OCI-LY1 (cell line): Measurements from ENCODE around the gene MGST2.
"Not testable (repeated sequence)": the region's sequence is repeated elsewhere in the genome, so short reads cannot be mapped to it uniquely, and the experiment has no call there.

Source experiments
- H2AFZ ChIP-seq: fragments of 200-600 bp; sonication (generic), shearing (Covaris generic); 2 replicates; pipeline ENCODE4 v1.6.0; 2014; ENCODE audit warnings: antibody characterized with exemption, mild to moderate bottlenecking, low read length
- H3F3A ChIP-seq: fragments of 200-600 bp; sonication (generic), shearing (Covaris generic); 2 replicates; pipeline ENCODE4 v1.6.0; 2014; ENCODE audit warnings: mild to moderate bottlenecking, antibody characterized with exemption, low read length, moderate library complexity; ENCODE audit not compliant: insufficient read depth
- H3K27ac ChIP-seq: fragments of 200-600 bp; sonication (generic); 2 replicates; pipeline ENCODE4 v1.5.1; 2014; ENCODE audit warnings: low read length, mixed run types, mild to moderate bottlenecking, low read depth; ENCODE audit not compliant: poor library complexity, severe bottlenecking
- H3K27me3 ChIP-seq: fragments of 200-600 bp; sonication (generic); 2 replicates; pipeline ENCODE4 v1.6.0; 2014; ENCODE audit warnings: antibody characterized with exemption, mild to moderate bottlenecking, low read length, moderate library complexity; ENCODE audit not compliant: insufficient read depth
- H3K36me3 ChIP-seq: fragments of 200-600 bp; sonication (generic); 2 replicates; pipeline ENCODE4 v1.6.1; 2014; ENCODE audit warnings: mild to moderate bottlenecking, antibody characterized with exemption, low read length, moderate library complexity, mixed read lengths; ENCODE audit not compliant: insufficient read depth
- H3K4me1 ChIP-seq: fragments of 200-600 bp; sonication (generic); 2 replicates; pipeline ENCODE4 v1.5.1; 2014; ENCODE audit warnings: mild to moderate bottlenecking, low read length, moderate library complexity; ENCODE audit not compliant: insufficient read depth, severe bottlenecking
- H3K4me2 ChIP-seq: fragments of 200-600 bp; sonication (generic), shearing (Covaris generic); 2 replicates; pipeline ENCODE4 v1.6.1; 2014; ENCODE audit warnings: low read length
- H3K4me3 ChIP-seq: fragments of 200-600 bp; sonication (generic); 2 replicates; pipeline ENCODE4 v1.5.1; 2014; ENCODE audit warnings: low read length, low read depth, mild to moderate bottlenecking, mixed read lengths; ENCODE audit not compliant: poor library complexity, severe bottlenecking
- H3K79me2 ChIP-seq: fragments of 200-600 bp; shearing (Covaris generic); 2 replicates; pipeline ENCODE4 v1.6.1; 2016; ENCODE audit warnings: mixed run types, low read length, mixed read lengths; ENCODE audit not compliant: insufficient read depth
- H3K9ac ChIP-seq: fragments of 200-600 bp; sonication (generic), shearing (Covaris generic); 2 replicates; pipeline ENCODE4 v1.6.1; 2014; ENCODE audit warnings: mild to moderate bottlenecking, low read length, mixed read lengths
- H3K9me2 ChIP-seq: fragments of 200-600 bp; sonication (generic), shearing (Covaris generic); 2 replicates; pipeline ENCODE4 v1.6.1; 2014; ENCODE audit warnings: low read depth, mild to moderate bottlenecking, low read length, mixed read lengths
- H3K9me3 ChIP-seq: fragments of 200-600 bp; shearing (Covaris generic); 2 replicates; pipeline ENCODE4 v1.6.1; 2014; ENCODE audit warnings: low read length, mixed read lengths
- H4K20me1 ChIP-seq: fragments of 200-600 bp; sonication (generic), shearing (Covaris generic); 2 replicates; pipeline ENCODE4 v1.6.0; 2016; ENCODE audit warnings: mild to moderate bottlenecking, low read length; ENCODE audit not compliant: insufficient read depth
- EZH2 ChIP-seq: fragments of 200-600 bp; sonication (generic), shearing (Covaris generic); IDR thresholded peaks from 2 replicates; pipeline ENCODE4 v1.8.0; 2017; ENCODE audit warnings: borderline replicate concordance, mixed run types, mild to moderate bottlenecking, antibody characterized with exemption, low read length, moderate library complexity, mixed read lengths
- TF ChIP-seq, protein P1 (sequence below): fragments of 200-600 bp; sonication (generic), shearing (Covaris generic); IDR thresholded peaks from 2 replicates; pipeline ENCODE4 v1.5.1; 2017; ENCODE audit warnings: mild to moderate bottlenecking, antibody characterized with exemption, low read length, moderate library complexity, mixed read lengths

Gene MGST2

DNA sequence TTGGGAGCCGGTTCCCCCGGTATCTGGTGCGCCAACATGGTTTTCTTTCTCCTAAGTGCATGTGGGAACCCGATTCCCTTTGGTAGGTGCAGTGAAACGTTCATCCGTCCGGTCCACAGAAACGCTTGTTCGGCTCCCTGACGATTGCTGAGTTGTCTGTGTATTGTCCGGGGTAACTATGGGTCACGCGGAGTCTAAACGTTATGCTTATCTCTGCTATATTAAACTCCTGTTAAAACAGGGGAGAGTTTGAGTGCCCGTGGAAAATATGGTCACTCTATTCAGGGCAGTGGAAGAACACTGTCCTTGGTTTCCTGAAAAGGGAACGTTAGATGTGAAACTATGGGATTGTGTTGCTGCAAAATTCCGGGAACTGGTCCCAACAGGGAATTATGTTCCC lies 32.4 kb upstream of the MGST2 start:
- no peak overlapping the region for H3K4me2 ChIP-seq
- peaks cover 3% of the 10 kb centered on the region for H3K4me1 ChIP-seq
- H4K20me1 ChIP-seq: no peaks in the 10 kb centered on the region
- H3K27ac ChIP-seq: no peak overlapping the region
- H2AFZ ChIP-seq: no peak overlapping the region
- no peak overlapping the region for H3K9ac ChIP-seq
- TF ChIP-seq, protein P1, sequence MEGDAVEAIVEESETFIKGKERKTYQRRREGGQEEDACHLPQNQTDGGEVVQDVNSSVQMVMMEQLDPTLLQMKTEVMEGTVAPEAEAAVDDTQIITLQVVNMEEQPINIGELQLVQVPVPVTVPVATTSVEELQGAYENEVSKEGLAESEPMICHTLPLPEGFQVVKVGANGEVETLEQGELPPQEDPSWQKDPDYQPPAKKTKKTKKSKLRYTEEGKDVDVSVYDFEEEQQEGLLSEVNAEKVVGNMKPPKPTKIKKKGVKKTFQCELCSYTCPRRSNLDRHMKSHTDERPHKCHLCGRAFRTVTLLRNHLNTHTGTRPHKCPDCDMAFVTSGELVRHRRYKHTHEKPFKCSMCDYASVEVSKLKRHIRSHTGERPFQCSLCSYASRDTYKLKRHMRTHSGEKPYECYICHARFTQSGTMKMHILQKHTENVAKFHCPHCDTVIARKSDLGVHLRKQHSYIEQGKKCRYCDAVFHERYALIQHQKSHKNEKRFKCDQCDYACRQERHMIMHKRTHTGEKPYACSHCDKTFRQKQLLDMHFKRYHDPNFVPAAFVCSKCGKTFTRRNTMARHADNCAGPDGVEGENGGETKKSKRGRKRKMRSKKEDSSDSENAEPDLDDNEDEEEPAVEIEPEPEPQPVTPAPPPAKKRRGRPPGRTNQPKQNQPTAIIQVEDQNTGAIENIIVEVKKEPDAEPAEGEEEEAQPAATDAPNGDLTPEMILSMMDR: no peak
- no peak for TF ChIP-seq EZH2
- no peaks in the 10 kb centered on the region for H3K79me2 ChIP-seq
- H3K27me3 ChIP-seq: no peaks in the 10 kb centered on the region
- H3K36me3 ChIP-seq: no peaks in the 10 kb centered on the region
- H3K9me2 ChIP-seq: no peaks in the 10 kb centered on the region
- no peaks in the 10 kb centered on the region for H3K9me3 ChIP-seq
- H3K4me3 ChIP-seq: no peak overlapping the region
- H3F3A ChIP-seq: no peaks in the 10 kb centered on the region

DNA sequence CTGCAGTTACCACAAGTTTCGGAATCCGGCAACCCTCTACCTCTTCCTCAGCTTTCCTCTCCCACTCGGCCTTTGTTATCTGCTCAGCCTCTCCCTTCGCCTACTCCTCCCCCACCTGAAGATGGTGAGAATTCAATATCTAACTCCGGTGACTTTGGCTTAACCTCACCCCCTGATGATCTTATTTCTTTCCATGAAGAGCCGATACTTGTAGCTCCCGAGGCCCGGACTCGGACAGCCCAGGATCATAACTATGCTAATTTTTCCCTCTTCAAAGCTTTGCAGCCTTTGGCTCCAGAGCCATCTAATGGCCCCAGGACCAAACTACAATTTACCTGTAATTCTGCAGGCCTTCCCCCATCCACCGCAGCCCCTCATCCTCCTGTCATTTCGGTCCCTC lies 32.0 kb upstream of the MGST2 start:
- H3K4me2 ChIP-seq: no peak overlapping the region
- no peak overlapping the region for H2AFZ ChIP-seq
- H3K9me2 ChIP-seq: no peaks in the 10 kb centered on the region
- H4K20me1 ChIP-seq: no peaks in the 10 kb centered on the region
- H3K4me3 ChIP-seq: no peak overlapping the region
- H3K4me1 ChIP-seq: peaks cover 3% of the 10 kb centered on the region
- H3K27ac ChIP-seq: no peak overlapping the region
- peaks cover 2% of the 10 kb centered on the region; the same call in 1 of the 2 replicates for H3K27me3 ChIP-seq
- H3K9ac ChIP-seq: no peak overlapping the region
- H3K36me3 ChIP-seq: no peaks in the 10 kb centered on the region
- TF ChIP-seq, protein P1: peak; percentile 38; the same call in 1 of the 2 replicates
- TF ChIP-seq EZH2: no peak
- H3F3A ChIP-seq: no peaks in the 10 kb centered on the region
- H3K79me2 ChIP-seq: no peaks in the 10 kb centered on the region
- H3K9me3 ChIP-seq: no peaks in the 10 kb centered on the region

DNA sequence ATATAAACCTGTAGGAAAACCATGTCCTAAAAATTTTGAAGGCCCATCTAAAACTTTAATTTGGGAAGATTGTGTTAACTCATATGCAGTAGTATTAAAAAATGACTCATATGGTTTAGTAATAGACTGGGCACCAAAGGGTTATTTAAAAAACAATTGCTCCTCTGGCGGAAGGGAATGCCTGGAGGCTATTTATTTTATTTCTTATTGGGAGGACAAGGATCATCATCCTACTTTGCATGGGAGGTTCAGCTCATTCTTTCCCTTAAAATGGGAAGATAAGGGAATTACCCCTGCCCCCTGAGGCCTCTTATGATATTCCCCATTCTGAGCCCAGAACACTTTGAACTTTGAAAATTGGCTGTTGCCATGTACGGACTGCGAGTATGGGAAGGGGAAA lies 29.7 kb upstream of the MGST2 start:
- Histone ChIP-seq H3K4me1 (peaks cover 3% of the 10 kb centered on the region), H2AFZ (no peak overlapping the region), H4K20me1 (no peaks in the 10 kb centered on the region), H3F3A (no peaks in the 10 kb centered on the region), H3K9ac (no peak overlapping the region), H3K79me2 (no peaks in the 10 kb centered on the region), H3K9me3 (no peaks in the 10 kb centered on the region), H3K27me3 (peaks cover 9% of the 10 kb centered on the region; the same call in 1 of the 2 replicates), H3K4me3 (no peak overlapping the region), H3K27ac (no peak overlapping the region), H3K36me3 (no peaks in the 10 kb centered on the region), H3K4me2 (no peak overlapping the region), H3K9me2 (no peaks in the 10 kb centered on the region)
- no peak for TF ChIP-seq EZH2
- TF ChIP-seq, protein P1: no peak

DNA sequence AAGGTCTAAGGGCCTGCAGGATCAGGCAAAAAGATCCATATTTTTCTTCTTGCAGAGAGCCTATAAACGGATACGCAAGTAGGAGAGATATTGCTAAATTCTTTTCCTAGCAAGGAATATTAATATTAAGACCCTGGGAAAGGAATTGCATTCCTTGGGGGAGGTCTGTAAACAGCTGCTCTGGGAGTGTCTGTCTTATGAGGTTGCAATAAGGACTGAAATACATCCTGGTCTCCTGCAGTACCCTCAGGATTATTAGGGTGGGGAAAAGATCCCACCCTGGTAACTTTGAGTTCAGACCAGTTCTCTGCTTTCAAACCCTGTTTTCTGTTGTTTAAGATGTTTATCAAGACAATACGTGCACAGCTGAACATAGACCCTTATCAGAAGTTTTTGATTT lies 27.3 kb upstream of the MGST2 start:
- not testable (repeated sequence) for H3K9ac ChIP-seq, H3K4me1 ChIP-seq, H4K20me1 ChIP-seq, H3F3A ChIP-seq, H3K36me3 ChIP-seq, H3K79me2 ChIP-seq, H3K9me3 ChIP-seq, H3K4me2 ChIP-seq, H3K4me3 ChIP-seq, H3K9me2 ChIP-seq, H2AFZ ChIP-seq, H3K27me3 ChIP-seq, H3K27ac ChIP-seq
